Measurements from ENCODE around the gene AGTRAP. TPM values are rescaled to one million over a fixed set of nuclear protein-coding genes. Genes with fewer than 3 reads are reported as not detected.

Gene AGTRAP
- total RNA-seq, 1 experiment from 2014 or later: 57.0 TPM

DNA sequence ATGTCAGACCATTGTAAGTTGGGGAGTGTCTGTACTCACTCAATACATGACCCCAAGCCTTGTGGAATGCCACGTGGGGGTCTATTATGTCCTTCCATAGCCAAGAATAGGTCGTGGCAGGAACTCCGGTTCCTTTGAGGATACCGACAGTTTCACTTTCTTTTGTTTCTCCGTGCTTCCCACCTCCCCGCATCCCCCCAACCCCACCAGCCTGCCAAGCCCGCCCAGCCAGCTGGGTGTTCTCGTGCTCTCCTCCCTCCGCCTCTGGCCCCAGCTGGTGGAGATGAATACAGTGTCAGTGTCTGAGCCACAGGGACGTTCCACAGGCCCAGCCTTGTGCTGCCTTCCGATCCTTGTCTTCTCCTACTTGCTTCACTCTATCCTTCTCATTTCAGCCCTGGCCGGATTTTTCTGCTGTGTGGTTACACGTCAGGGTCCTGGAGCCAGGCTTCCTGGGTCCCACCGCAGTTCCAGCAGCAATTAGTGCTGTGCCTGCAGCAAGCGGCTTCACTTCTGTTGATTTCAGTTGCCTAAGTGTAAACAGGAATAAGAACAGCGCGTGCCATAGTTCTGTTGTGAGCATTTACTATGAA, 4.1 kb upstream of the AGTRAP start:
- Histone ChIP-seq H3K27ac (ENCODE audit: low read length) (peak overlapping the region; percentile 80), H3K36me3 (ENCODE audit: control insufficient read depth, insufficient read depth, low read length) (no peaks in the 10 kb centered on the region; the same call in 1 of the 2 replicates), H3K4me3 (ENCODE audit: low read depth in 2 of 2, low read length in 2 of 2) (peak overlapping the region; percentile 32 to 56), H3K27me3 (ENCODE audit: control insufficient read depth, insufficient read depth, low read length) (no peaks in the 10 kb centered on the region), H3K9me3 (ENCODE audit: control insufficient read depth, insufficient read depth, low read depth, low read length) (no peaks in the 10 kb centered on the region), H3K4me1 (ENCODE audit: control insufficient read depth, insufficient read depth, low read length) (peaks cover 16% of the 10 kb centered on the region)
- ATAC-seq: peak; percentile 56
- TF ChIP-seq, protein P1, sequence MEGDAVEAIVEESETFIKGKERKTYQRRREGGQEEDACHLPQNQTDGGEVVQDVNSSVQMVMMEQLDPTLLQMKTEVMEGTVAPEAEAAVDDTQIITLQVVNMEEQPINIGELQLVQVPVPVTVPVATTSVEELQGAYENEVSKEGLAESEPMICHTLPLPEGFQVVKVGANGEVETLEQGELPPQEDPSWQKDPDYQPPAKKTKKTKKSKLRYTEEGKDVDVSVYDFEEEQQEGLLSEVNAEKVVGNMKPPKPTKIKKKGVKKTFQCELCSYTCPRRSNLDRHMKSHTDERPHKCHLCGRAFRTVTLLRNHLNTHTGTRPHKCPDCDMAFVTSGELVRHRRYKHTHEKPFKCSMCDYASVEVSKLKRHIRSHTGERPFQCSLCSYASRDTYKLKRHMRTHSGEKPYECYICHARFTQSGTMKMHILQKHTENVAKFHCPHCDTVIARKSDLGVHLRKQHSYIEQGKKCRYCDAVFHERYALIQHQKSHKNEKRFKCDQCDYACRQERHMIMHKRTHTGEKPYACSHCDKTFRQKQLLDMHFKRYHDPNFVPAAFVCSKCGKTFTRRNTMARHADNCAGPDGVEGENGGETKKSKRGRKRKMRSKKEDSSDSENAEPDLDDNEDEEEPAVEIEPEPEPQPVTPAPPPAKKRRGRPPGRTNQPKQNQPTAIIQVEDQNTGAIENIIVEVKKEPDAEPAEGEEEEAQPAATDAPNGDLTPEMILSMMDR (IDR thresholded peaks at IDR 0.05): no peak
- TF ChIP-seq TCF7L2 (IDR thresholded peaks at IDR 0.05; ENCODE audit: low read depth, low read length): peak; percentile 93
- no TSS peak for BruUV-seq (replicated peaks)
- intact Hi-C loops (cut with micrococcal nuclease; ENCODE audit: unreplicated experiment): no loop called here
- no peak for DNase-seq (ENCODE audit: low read depth, low spot score)
- ChIA-PET POLR2A (no interaction called here), CTCF (interaction anchor here (0.6 kb wide), 1 partner anchor 20 kb away, joined by 6 read pairs; no protein-coding TSS in a partner anchor)
- in situ Hi-C loops (cut with HindIII; ENCODE audit: low pct_unique_long_range_greater_than_20kb, low sequenced_read_pairs): no loop called here

DNA sequence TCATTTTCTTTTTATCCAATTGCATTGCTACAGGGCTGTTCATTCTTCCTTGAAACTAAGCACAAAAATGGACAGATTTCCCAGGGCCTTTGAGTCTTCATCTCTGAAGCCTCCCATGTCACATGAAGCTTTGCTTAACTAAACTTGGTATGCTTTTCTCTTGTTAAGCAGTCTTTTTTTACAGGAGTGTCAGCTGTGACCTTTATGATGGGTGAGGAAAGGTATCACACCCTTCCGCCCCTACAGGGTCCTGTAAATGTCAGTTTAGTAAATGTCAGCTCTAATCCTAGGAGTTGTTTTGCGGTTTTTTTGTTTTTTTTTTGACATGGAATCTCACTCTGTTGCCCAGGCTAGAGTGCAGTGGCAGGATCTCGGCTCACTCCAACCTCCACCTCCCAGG, 2.6 kb upstream of the AGTRAP start:
- H3K27ac ChIP-seq (ENCODE audit: low read length): no peak overlapping the region
- ChIA-PET POLR2A (no interaction called here), CTCF (interaction anchor here (0.6 kb wide), 1 partner anchor 198 kb away, joined by 6 read pairs; no protein-coding TSS in a partner anchor)
- no peak overlapping the region for H3K4me3 ChIP-seq (ENCODE audit: low read depth in 2 of 2, low read length in 2 of 2)
- H3K9me3 ChIP-seq (ENCODE audit: control insufficient read depth, insufficient read depth, low read depth, low read length): no peaks in the 10 kb centered on the region
- ATAC-seq (no peak), DNase-seq (ENCODE audit: low read depth, low spot score) (no peak)
- in situ Hi-C loops (cut with HindIII; ENCODE audit: low pct_unique_long_range_greater_than_20kb, low sequenced_read_pairs) (no loop called here), intact Hi-C loops (cut with micrococcal nuclease; ENCODE audit: unreplicated experiment) (no loop called here)
- H3K4me1 ChIP-seq (ENCODE audit: control insufficient read depth, insufficient read depth, low read length): peaks cover 24% of the 10 kb centered on the region
- no TSS peak for BruUV-seq (replicated peaks)
- no peak for TF ChIP-seq TCF7L2 (IDR thresholded peaks at IDR 0.05; ENCODE audit: low read depth, low read length)
- TF ChIP-seq, protein P1 (IDR thresholded peaks at IDR 0.05): no peak
- no peak for TF ChIP-seq SIN3A (IDR thresholded peaks at IDR 0.05; ENCODE audit: borderline replicate concordance, insufficient read depth, low read depth, low read length)
- TF ChIP-seq, protein P2, sequence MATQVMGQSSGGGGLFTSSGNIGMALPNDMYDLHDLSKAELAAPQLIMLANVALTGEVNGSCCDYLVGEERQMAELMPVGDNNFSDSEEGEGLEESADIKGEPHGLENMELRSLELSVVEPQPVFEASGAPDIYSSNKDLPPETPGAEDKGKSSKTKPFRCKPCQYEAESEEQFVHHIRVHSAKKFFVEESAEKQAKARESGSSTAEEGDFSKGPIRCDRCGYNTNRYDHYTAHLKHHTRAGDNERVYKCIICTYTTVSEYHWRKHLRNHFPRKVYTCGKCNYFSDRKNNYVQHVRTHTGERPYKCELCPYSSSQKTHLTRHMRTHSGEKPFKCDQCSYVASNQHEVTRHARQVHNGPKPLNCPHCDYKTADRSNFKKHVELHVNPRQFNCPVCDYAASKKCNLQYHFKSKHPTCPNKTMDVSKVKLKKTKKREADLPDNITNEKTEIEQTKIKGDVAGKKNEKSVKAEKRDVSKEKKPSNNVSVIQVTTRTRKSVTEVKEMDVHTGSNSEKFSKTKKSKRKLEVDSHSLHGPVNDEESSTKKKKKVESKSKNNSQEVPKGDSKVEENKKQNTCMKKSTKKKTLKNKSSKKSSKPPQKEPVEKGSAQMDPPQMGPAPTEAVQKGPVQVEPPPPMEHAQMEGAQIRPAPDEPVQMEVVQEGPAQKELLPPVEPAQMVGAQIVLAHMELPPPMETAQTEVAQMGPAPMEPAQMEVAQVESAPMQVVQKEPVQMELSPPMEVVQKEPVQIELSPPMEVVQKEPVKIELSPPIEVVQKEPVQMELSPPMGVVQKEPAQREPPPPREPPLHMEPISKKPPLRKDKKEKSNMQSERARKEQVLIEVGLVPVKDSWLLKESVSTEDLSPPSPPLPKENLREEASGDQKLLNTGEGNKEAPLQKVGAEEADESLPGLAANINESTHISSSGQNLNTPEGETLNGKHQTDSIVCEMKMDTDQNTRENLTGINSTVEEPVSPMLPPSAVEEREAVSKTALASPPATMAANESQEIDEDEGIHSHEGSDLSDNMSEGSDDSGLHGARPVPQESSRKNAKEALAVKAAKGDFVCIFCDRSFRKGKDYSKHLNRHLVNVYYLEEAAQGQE (IDR thresholded peaks at IDR 0.05; ENCODE audit: insufficient read depth in 1 of 2, low read depth in 2 of 2, low read length in 1 of 2): no peak
- TF ChIP-seq POLR2AphosphoS5 (IDR thresholded peaks at IDR 0.05; ENCODE audit: low read depth, low read length): no peak
- H3K36me3 ChIP-seq (ENCODE audit: control insufficient read depth, insufficient read depth, low read length): no peaks in the 10 kb centered on the region; the same call in 1 of the 2 replicates
- H3K27me3 ChIP-seq (ENCODE audit: control insufficient read depth, insufficient read depth, low read length): no peaks in the 10 kb centered on the region

Data from Panc1 (cell line).